H1 (cell line): Measurements from ENCODE around the gene MCM8.

Experiments
- BRCA1 ChIP-seq: IDR thresholded peaks from 2 replicates; pipeline ENCODE4 v1.6.1; 2012; ENCODE audit warnings: low read depth, low read length, improper control_type of control experiment
- CEBPB ChIP-seq: IDR thresholded peaks from 2 replicates; pipeline ENCODE4 v1.6.1; 2012; ENCODE audit warnings: low read depth, low read length
- FOSL1 ChIP-seq: IDR thresholded peaks from 2 replicates; pipeline ENCODE4 v1.6.1; 2011; ENCODE audit warnings: mild to moderate bottlenecking, low read depth, low read length, moderate library complexity; ENCODE audit not compliant: insufficient read depth
- JUND ChIP-seq: IDR thresholded peaks from 2 replicates; pipeline ENCODE4 v1.6.1; 2011; ENCODE audit warnings: mild to moderate bottlenecking, improper control_type of control experiment, low read length
- POLR2A ChIP-seq, 2 experiments: IDR thresholded peaks; 1 replicate in 1 of 2; 2 replicates in 1 of 2; pipeline ENCODE4 v1.6.1; 2011; ENCODE audit warnings: low read depth in 2 of 2, low read length in 2 of 2, mild to moderate bottlenecking in 2 of 2; ENCODE audit errors: control extremely low read depth in 1 of 2
- POLR2AphosphoS5 ChIP-seq: IDR thresholded peaks from 2 replicates; pipeline ENCODE4 v1.6.1; 2011; ENCODE audit warnings: low read depth, low read length
- RBBP5 ChIP-seq: IDR thresholded peaks from 2 replicates; pipeline ENCODE4 v1.7.1; 2012; ENCODE audit warnings: low read depth, mild to moderate bottlenecking, inconsistent platforms, low read length, moderate library complexity, borderline replicate concordance
- TEAD4 ChIP-seq: IDR thresholded peaks from 2 replicates; pipeline ENCODE4 v1.6.1; 2012; ENCODE audit warnings: low read depth, low read length, inconsistent platforms, mixed read lengths
- YY1 ChIP-seq: IDR thresholded peaks from 2 replicates; pipeline ENCODE4 v1.6.1; 2011; ENCODE audit warnings: low read depth, mild to moderate bottlenecking, low read length
- TF ChIP-seq, protein P1 (sequence below): IDR thresholded peaks from 2 replicates; pipeline ENCODE4 v1.6.1; 2011; ENCODE audit warnings: low read length, improper control_type of control experiment
- TF ChIP-seq, protein P2 (sequence below), 3 experiments: IDR thresholded peaks; 1 replicate in 2 of 3; 2 replicates in 1 of 3; pipeline versions ENCODE4 v1.5.1 to v1.6.1; 2011; ENCODE audit warnings: low read length in 3 of 3, mild to moderate bottlenecking in 3 of 3, inconsistent platforms in 2 of 3, low read depth in 1 of 3, moderate library complexity in 1 of 3; ENCODE audit not compliant: insufficient read depth in 1 of 3; ENCODE audit errors: control extremely low read depth in 1 of 3
- TF ChIP-seq, protein P3 (sequence below): IDR thresholded peaks from 2 replicates; pipeline ENCODE4 v1.6.1; 2012; ENCODE audit warnings: inconsistent platforms
- TF ChIP-seq, protein P4 (sequence below): IDR thresholded peaks from 2 replicates; pipeline ENCODE4 v1.6.1; 2012; ENCODE audit warnings: inconsistent platforms

DNA sequence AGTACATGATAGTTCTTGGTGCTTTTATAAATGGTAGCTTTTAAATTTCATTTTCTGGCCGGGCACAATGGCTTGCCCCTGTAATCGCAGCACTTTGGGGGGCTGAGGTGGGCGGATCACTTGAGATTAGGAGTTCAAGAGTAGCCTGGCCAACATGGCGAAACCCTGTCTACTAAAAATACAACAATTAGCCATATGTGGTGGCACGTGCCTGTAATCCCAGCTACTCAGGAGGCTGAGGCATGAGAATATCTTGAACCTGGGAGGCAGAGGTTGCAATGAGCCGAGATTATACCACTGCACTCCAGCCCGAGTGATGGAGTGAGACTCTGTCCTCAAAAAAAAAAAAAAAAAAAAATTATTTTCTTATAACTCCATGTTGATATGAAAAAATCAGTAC is 67.4 kb downstream of the MCM8 start:
- no peak for TF ChIP-seq YY1
- no peak for TF ChIP-seq POLR2A (IDR thresholded peaks at IDR 0.05; ENCODE audit: control extremely low read depth in 1 of 2, low read depth in 2 of 2, low read length in 2 of 2)
- TF ChIP-seq, protein P1, sequence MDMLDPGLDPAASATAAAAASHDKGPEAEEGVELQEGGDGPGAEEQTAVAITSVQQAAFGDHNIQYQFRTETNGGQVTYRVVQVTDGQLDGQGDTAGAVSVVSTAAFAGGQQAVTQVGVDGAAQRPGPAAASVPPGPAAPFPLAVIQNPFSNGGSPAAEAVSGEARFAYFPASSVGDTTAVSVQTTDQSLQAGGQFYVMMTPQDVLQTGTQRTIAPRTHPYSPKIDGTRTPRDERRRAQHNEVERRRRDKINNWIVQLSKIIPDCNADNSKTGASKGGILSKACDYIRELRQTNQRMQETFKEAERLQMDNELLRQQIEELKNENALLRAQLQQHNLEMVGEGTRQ = no peak
- no peak for TF ChIP-seq POLR2AphosphoS5
- TF ChIP-seq, protein P2, sequence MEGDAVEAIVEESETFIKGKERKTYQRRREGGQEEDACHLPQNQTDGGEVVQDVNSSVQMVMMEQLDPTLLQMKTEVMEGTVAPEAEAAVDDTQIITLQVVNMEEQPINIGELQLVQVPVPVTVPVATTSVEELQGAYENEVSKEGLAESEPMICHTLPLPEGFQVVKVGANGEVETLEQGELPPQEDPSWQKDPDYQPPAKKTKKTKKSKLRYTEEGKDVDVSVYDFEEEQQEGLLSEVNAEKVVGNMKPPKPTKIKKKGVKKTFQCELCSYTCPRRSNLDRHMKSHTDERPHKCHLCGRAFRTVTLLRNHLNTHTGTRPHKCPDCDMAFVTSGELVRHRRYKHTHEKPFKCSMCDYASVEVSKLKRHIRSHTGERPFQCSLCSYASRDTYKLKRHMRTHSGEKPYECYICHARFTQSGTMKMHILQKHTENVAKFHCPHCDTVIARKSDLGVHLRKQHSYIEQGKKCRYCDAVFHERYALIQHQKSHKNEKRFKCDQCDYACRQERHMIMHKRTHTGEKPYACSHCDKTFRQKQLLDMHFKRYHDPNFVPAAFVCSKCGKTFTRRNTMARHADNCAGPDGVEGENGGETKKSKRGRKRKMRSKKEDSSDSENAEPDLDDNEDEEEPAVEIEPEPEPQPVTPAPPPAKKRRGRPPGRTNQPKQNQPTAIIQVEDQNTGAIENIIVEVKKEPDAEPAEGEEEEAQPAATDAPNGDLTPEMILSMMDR (IDR thresholded peaks at IDR 0.05; ENCODE audit: control extremely low read depth in 1 of 3, insufficient read depth in 1 of 3, low read depth in 1 of 3, low read length in 3 of 3) = no peak
- no peak for TF ChIP-seq TEAD4
- TF ChIP-seq CEBPB = no peak
- TF ChIP-seq, protein P3, sequence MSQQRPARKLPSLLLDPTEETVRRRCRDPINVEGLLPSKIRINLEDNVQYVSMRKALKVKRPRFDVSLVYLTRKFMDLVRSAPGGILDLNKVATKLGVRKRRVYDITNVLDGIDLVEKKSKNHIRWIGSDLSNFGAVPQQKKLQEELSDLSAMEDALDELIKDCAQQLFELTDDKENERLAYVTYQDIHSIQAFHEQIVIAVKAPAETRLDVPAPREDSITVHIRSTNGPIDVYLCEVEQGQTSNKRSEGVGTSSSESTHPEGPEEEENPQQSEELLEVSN = no peak
- TF ChIP-seq RBBP5 = no peak
- TF ChIP-seq JUND = no peak
- no peak for TF ChIP-seq BRCA1
- TF ChIP-seq FOSL1 = no peak
- TF ChIP-seq, protein P4, sequence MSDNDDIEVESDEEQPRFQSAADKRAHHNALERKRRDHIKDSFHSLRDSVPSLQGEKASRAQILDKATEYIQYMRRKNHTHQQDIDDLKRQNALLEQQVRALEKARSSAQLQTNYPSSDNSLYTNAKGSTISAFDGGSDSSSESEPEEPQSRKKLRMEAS = no peak
